Kidney (tissue), 14 donors: ENCODE results near the gene SORBS1. TPM values are rescaled to one million over a fixed set of nuclear protein-coding genes. Genes with fewer than 3 reads are reported as not detected.

Source experiments
- DNase-seq, 5 donors: peaks; one replicate each; pipeline ENCODE4 v3.0.0-alpha.2; 2013 to 2020
- FAIRE-seq: peaks from 2 replicates; lab custom pipeline; 2012; peaks lifted over from hg19 to GRCh38; lab: Jason Lieb, UNC
- H3K27ac ChIP-seq, 2 donors: one replicate each; pipeline ENCODE4 v1.7.0; 2013; ENCODE audit warnings: low read depth in 2 of 2, low read length in 2 of 2, inconsistent platforms in 1 of 2
- H3K27me3 ChIP-seq: one replicate; pipeline ENCODE4 v1.7.1; 2013; ENCODE audit warnings: low read length, inconsistent platforms; ENCODE audit not compliant: control insufficient read depth, insufficient read depth
- H3K36me3 ChIP-seq, 3 donors: one replicate each; pipeline versions ENCODE4 v1.7.0 to v1.7.1; 2013; ENCODE audit warnings: low read length in 3 of 3, control low read depth in 1 of 3, inconsistent platforms in 1 of 3; ENCODE audit not compliant: insufficient read depth in 3 of 3, control insufficient read depth in 2 of 3
- H3K4me1 ChIP-seq, 3 donors: one replicate each; pipeline versions ENCODE4 v1.7.0 to v1.7.1; 2013; ENCODE audit warnings: low read length in 3 of 3, inconsistent platforms in 1 of 3, low read depth in 1 of 3; ENCODE audit not compliant: control insufficient read depth in 2 of 3, insufficient read depth in 2 of 3
- H3K4me3 ChIP-seq, 3 donors: one replicate each; pipeline versions ENCODE4 v1.7.0 to v1.8.1; 2013; ENCODE audit warnings: low read length in 3 of 3, control low read depth in 1 of 3, inconsistent platforms in 1 of 3
- H3K9ac ChIP-seq, 3 donors: one replicate each; pipeline versions ENCODE4 v1.7.0 to v1.7.1; 2013; ENCODE audit warnings: low read length in 3 of 3, control low read depth in 1 of 3, inconsistent platforms in 1 of 3
- H3K9me3 ChIP-seq, 3 donors: one replicate each; pipeline versions ENCODE4 v1.7.0 to v1.7.1; 2013; ENCODE audit warnings: low read length in 3 of 3, control low read depth in 1 of 3, inconsistent platforms in 1 of 3; ENCODE audit not compliant: control insufficient read depth in 2 of 3, insufficient read depth in 1 of 3
- intact Hi-C: fragments of 100-400 bp; cut with DNase I; formaldehyde crosslinking; loops from one replicate; pipeline ENCODE4 v1.11.1; 2022
- polyA plus RNA-seq: library from polyadenylated mRNA; stranded (reverse); fragments of 350-450 nt; fragmentation: Illumina TruSeq; extraction: RNeasy Lipid Tissue Mini Kit (QIAGEN cat#74804); gene quantifications from one replicate; pipeline ENCODE4 v1.2.3, GENCODE V29; 2014; ENCODE audit warnings: low read depth, low replicate concordance; ENCODE audit not compliant: insufficient read depth
- total RNA-seq: library from RNA; stranded (reverse); fragmentation: NEBNext Ultra II Directional; extraction: Animal tissue kit (Norgen Biotek cat#: 25700); gene quantifications from one replicate; pipeline ENCODE4 v1.2.1, GENCODE V29; 2021
- TF ChIP-seq, protein P1 (sequence below): IDR thresholded peaks from 3 replicates; pipeline ENCODE4 v1.5.1; 2012; ENCODE audit warnings: mild to moderate bottlenecking, moderate library complexity, borderline replicate concordance; ENCODE audit not compliant: insufficient read depth; ENCODE audit errors: extremely low read depth
- donor health status: control.
- donor health status: control.
- donor health status: control.
- donor health status: control.
- donor health status: control.
- donor health status: DM: yes; HTN: yes; CAD: no.
- donor health status: Normal renal cell carcinoma (clear cell type).

SORBS1 gene
- total and polyA plus RNA-seq, 2 donors from 2014 or later: 12.2 to 91.7 TPM

DNA sequence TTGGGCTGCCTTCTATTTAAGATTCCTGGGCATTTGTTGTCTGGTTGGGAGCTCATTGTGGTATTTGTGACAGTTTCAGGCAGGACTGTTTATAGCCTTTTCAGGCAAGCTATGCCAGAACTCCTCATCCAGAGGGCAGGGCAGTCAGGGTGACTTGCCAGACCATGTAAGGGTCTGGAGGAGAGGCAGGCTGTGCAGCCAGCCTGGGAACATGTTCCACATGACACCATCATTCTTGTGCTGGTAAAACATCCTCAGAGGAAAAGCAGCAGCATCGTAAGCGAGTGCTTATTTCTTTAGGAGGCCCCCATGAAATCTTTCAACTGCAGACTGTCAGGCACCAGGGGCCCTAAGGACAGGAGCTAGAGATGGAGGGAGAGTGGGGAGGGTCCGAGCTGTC is 44.0 kb upstream of the SORBS1 start:
- H3K36me3 ChIP-seq: peaks cover 5 to 20% (median 12%) of the 10 kb centered on the region in 3 donors
- no peaks in the 10 kb centered on the region for H3K27me3 ChIP-seq
- intact Hi-C loops: loop anchor here (10.0 kb wide), 1 partner anchor 230 kb away; no protein-coding TSS in a partner anchor
- H3K4me1 ChIP-seq: no peaks in the 10 kb centered on the region
- no peak overlapping the region for H3K9ac ChIP-seq
- DNase-seq (peak in 3 of 5 donors; percentile 10 to 24 (median 18)), FAIRE-seq (no peak)
- TF ChIP-seq, protein P1, sequence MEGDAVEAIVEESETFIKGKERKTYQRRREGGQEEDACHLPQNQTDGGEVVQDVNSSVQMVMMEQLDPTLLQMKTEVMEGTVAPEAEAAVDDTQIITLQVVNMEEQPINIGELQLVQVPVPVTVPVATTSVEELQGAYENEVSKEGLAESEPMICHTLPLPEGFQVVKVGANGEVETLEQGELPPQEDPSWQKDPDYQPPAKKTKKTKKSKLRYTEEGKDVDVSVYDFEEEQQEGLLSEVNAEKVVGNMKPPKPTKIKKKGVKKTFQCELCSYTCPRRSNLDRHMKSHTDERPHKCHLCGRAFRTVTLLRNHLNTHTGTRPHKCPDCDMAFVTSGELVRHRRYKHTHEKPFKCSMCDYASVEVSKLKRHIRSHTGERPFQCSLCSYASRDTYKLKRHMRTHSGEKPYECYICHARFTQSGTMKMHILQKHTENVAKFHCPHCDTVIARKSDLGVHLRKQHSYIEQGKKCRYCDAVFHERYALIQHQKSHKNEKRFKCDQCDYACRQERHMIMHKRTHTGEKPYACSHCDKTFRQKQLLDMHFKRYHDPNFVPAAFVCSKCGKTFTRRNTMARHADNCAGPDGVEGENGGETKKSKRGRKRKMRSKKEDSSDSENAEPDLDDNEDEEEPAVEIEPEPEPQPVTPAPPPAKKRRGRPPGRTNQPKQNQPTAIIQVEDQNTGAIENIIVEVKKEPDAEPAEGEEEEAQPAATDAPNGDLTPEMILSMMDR: no peak
- H3K9me3 ChIP-seq: no peaks in the 10 kb centered on the region
- no peak overlapping the region for H3K4me3 ChIP-seq
- H3K27ac ChIP-seq: no peak overlapping the region

GRCh38 chr10:95604630-95605029 is 43.5 kb upstream of the SORBS1 start:
- Histone ChIP-seq H3K9me3 (no peaks in the 10 kb centered on the region), H3K27ac (no peak overlapping the region), H3K36me3 (peaks cover 5 to 15% (median 10%) of the 10 kb centered on the region in 3 donors), H3K27me3 (no peaks in the 10 kb centered on the region), H3K9ac (no peak overlapping the region), H3K4me1 (no peaks in the 10 kb centered on the region), H3K4me3 (no peak overlapping the region)
- peak in 2 of 5 donors; percentile 22 to 47 for DNase-seq
- intact Hi-C loops: loop anchor here (5.0 to 10.0 kb wide), 2 partner anchors 172 to 230 kb away; no protein-coding TSS in a partner anchor
- TF ChIP-seq, protein P1: no peak
- no peak for FAIRE-seq

- H3K36me3 ChIP-seq: peaks cover 2 to 8% (median 2%) of the 10 kb centered on the region in 3 donors
- H3K9me3 ChIP-seq: no peaks in the 10 kb centered on the region
- FAIRE-seq (no peak), DNase-seq (no peak)
- TF ChIP-seq, protein P1: no peak
- intact Hi-C loops: loop anchor here (5.0 to 10.0 kb wide), 2 partner anchors 170 to 228 kb away; no protein-coding TSS in a partner anchor
- no peak overlapping the region for H3K27ac ChIP-seq
- H3K27me3 ChIP-seq: no peaks in the 10 kb centered on the region
- no peak overlapping the region for H3K9ac ChIP-seq
- H3K4me1 ChIP-seq: no peaks in the 10 kb centered on the region
- no peak overlapping the region for H3K4me3 ChIP-seq
Measured at GRCh38 chr10:95602382-95602781, 41.2 kb upstream of the SORBS1 start.
